ENCODE results near the gene LRRC3B.

Gene LRRC3B

GRCh38 chr3:26624209-26624765 lies 1.7 kb downstream of the LRRC3B start:
- Histone ChIP-seq H3K4me1 (ENCODE audit: control insufficient read depth in 2 of 2, insufficient read depth in 1 of 2, low read depth in 1 of 2, low read length in 2 of 2) (peaks cover 7 to 10% of the 10 kb centered on the region in 2 donors), H3K27ac (replicated peaks; ENCODE audit: low read length) (no peak overlapping the region), H4K8ac (ENCODE audit: low read depth, low read length) (no peak overlapping the region), H2AFZ (ENCODE audit: low read length) (no peak overlapping the region), H4K91ac (ENCODE audit: low read depth, low read length, poor library complexity) (no peak overlapping the region), H2BK120ac (ENCODE audit: low read depth, low read length) (no peak overlapping the region), H3K9ac (ENCODE audit: low read depth, low read length, poor library complexity) (peak overlapping the region; percentile 78), H3K14ac (ENCODE audit: low read length) (peak overlapping the region; percentile 59), H3K4me3 (ENCODE audit: low read length in 2 of 2) (peak overlapping the region in 1 of 2 donors; percentile 79), H3K27me3 (ENCODE audit: control insufficient read depth in 3 of 3, insufficient read depth in 3 of 3, low read depth in 1 of 3, low read length in 3 of 3) (peaks cover 2 to 62% (median 24%) of the 10 kb centered on the region in 3 experiments), H2BK15ac (ENCODE audit: low read length) (peak overlapping the region; percentile 69), H3K9me3 (replicated peaks in 1 of 2; ENCODE audit: control insufficient read depth in 2 of 2, insufficient read depth in 1 of 2, low read depth in 1 of 2, low read length in 2 of 2) (no peaks in the 10 kb centered on the region), H3K23ac (ENCODE audit: low read depth, low read length, poor library complexity) (peak overlapping the region; percentile 44), H3K18ac (ENCODE audit: low read length) (peak overlapping the region; percentile 78), H3K4ac (ENCODE audit: low read length) (no peak overlapping the region), H2BK12ac (ENCODE audit: low read length) (no peak overlapping the region), H3K79me1 (ENCODE audit: low read depth, low read length) (no peaks in the 10 kb centered on the region), H2AK5ac (ENCODE audit: low read depth, low read length) (peak overlapping the region; percentile 15), H2BK5ac (ENCODE audit: low read length) (no peak overlapping the region), H3K4me2 (ENCODE audit: insufficient read depth, low read length, poor library complexity, severe bottlenecking) (peak overlapping the region; percentile 95), H3K36me3 (replicated peaks in 1 of 2; ENCODE audit: control insufficient read depth in 2 of 2, insufficient read depth in 2 of 2, low read length in 2 of 2) (no peaks in the 10 kb centered on the region)
- DNase-seq (ENCODE audit: low spot score), result no peak
- WGBS, 2 donors (ENCODE audit: extremely low coverage in 2 of 2, insufficient read length in 2 of 2, insufficient replicate concordance in 1 of 2), result no CpG with 5 or more reads among the region's 28 CpGs

- H3K9ac ChIP-seq (ENCODE audit: low read depth, low read length, poor library complexity), result no peak overlapping the region
- H3K79me1 ChIP-seq (ENCODE audit: low read depth, low read length), result no peaks in the 10 kb centered on the region
- H3K36me3 ChIP-seq (replicated peaks in 1 of 2; ENCODE audit: control insufficient read depth in 2 of 2, insufficient read depth in 2 of 2, low read length in 2 of 2), result no peaks in the 10 kb centered on the region
- no peak overlapping the region for H3K4me2 ChIP-seq (ENCODE audit: insufficient read depth, low read length, poor library complexity, severe bottlenecking)
- H2BK5ac ChIP-seq (ENCODE audit: low read length), result no peak overlapping the region
- H3K9me3 ChIP-seq (replicated peaks in 1 of 2; ENCODE audit: control insufficient read depth in 2 of 2, insufficient read depth in 1 of 2, low read depth in 1 of 2, low read length in 2 of 2), result no peaks in the 10 kb centered on the region
- no peak overlapping the region for H2BK120ac ChIP-seq (ENCODE audit: low read depth, low read length)
- no peak overlapping the region for H3K14ac ChIP-seq (ENCODE audit: low read length)
- H2BK15ac ChIP-seq (ENCODE audit: low read length), result no peak overlapping the region
- no peak overlapping the region for H3K27ac ChIP-seq (replicated peaks; ENCODE audit: low read length)
- H3K4me3 ChIP-seq (ENCODE audit: low read length in 2 of 2), result no peak overlapping the region
- no peak overlapping the region for H2AK5ac ChIP-seq (ENCODE audit: low read depth, low read length)
- no peak overlapping the region for H4K8ac ChIP-seq (ENCODE audit: low read depth, low read length)
- H3K23ac ChIP-seq (ENCODE audit: low read depth, low read length, poor library complexity), result no peak overlapping the region
- H3K18ac ChIP-seq (ENCODE audit: low read length), result no peak overlapping the region
- H3K27me3 ChIP-seq (ENCODE audit: control insufficient read depth in 3 of 3, insufficient read depth in 3 of 3, low read depth in 1 of 3, low read length in 3 of 3), result peaks cover 2 to 61% (median 24%) of the 10 kb centered on the region in 3 experiments
- no peak overlapping the region for H2BK12ac ChIP-seq (ENCODE audit: low read length)
- H4K91ac ChIP-seq (ENCODE audit: low read depth, low read length, poor library complexity), result no peak overlapping the region
- peaks cover 7 to 10% of the 10 kb centered on the region in 2 donors for H3K4me1 ChIP-seq (ENCODE audit: control insufficient read depth in 2 of 2, insufficient read depth in 1 of 2, low read depth in 1 of 2, low read length in 2 of 2)
- WGBS, 2 donors (ENCODE audit: extremely low coverage in 2 of 2, insufficient read length in 2 of 2, insufficient replicate concordance in 1 of 2), result no CpG with 5 or more reads among the region's 13 CpGs
- DNase-seq (ENCODE audit: low spot score), result no peak
- no peak overlapping the region for H2AFZ ChIP-seq (ENCODE audit: low read length)
- no peak overlapping the region for H3K4ac ChIP-seq (ENCODE audit: low read length)
Measured at GRCh38 chr3:26625187-26625586, 2.6 kb downstream of the LRRC3B start.

GRCh38 chr3:26627080-26627479 lies 4.5 kb downstream of the LRRC3B start:
- Histone ChIP-seq H3K23ac (ENCODE audit: low read depth, low read length, poor library complexity) (no peak overlapping the region), H3K9me3 (replicated peaks in 1 of 2; ENCODE audit: control insufficient read depth in 2 of 2, insufficient read depth in 1 of 2, low read depth in 1 of 2, low read length in 2 of 2) (no peaks in the 10 kb centered on the region), H3K36me3 (replicated peaks in 1 of 2; ENCODE audit: control insufficient read depth in 2 of 2, insufficient read depth in 2 of 2, low read length in 2 of 2) (no peaks in the 10 kb centered on the region), H3K27ac (replicated peaks; ENCODE audit: low read length) (no peak overlapping the region), H3K4ac (ENCODE audit: low read length) (no peak overlapping the region), H2AFZ (ENCODE audit: low read length) (no peak overlapping the region), H2AK5ac (ENCODE audit: low read depth, low read length) (no peak overlapping the region), H3K4me3 (ENCODE audit: low read length in 2 of 2) (no peak overlapping the region), H3K27me3 (ENCODE audit: control insufficient read depth in 3 of 3, insufficient read depth in 3 of 3, low read depth in 1 of 3, low read length in 3 of 3) (peaks cover 2 to 43% (median 21%) of the 10 kb centered on the region in 3 experiments), H3K9ac (ENCODE audit: low read depth, low read length, poor library complexity) (no peak overlapping the region), H4K91ac (ENCODE audit: low read depth, low read length, poor library complexity) (no peak overlapping the region), H3K14ac (ENCODE audit: low read length) (no peak overlapping the region), H3K4me2 (ENCODE audit: insufficient read depth, low read length, poor library complexity, severe bottlenecking) (no peak overlapping the region), H2BK5ac (ENCODE audit: low read length) (no peak overlapping the region), H3K18ac (ENCODE audit: low read length) (no peak overlapping the region), H2BK12ac (ENCODE audit: low read length) (no peak overlapping the region), H3K79me1 (ENCODE audit: low read depth, low read length) (no peaks in the 10 kb centered on the region), H4K8ac (ENCODE audit: low read depth, low read length) (no peak overlapping the region), H3K4me1 (ENCODE audit: control insufficient read depth in 2 of 2, insufficient read depth in 1 of 2, low read depth in 1 of 2, low read length in 2 of 2) (peaks cover 6 to 8% of the 10 kb centered on the region in 2 donors), H2BK120ac (ENCODE audit: low read depth, low read length) (no peak overlapping the region), H2BK15ac (ENCODE audit: low read length) (no peak overlapping the region)
- WGBS, 2 donors (ENCODE audit: extremely low coverage in 2 of 2, insufficient read length in 2 of 2, insufficient replicate concordance in 1 of 2), result no CpG with 5 or more reads among the region's 4 CpGs
- DNase-seq (ENCODE audit: low spot score), result no peak

- H4K91ac ChIP-seq (ENCODE audit: low read depth, low read length, poor library complexity), result no peak overlapping the region
- no peak overlapping the region for H2BK120ac ChIP-seq (ENCODE audit: low read depth, low read length)
- no peak overlapping the region for H3K14ac ChIP-seq (ENCODE audit: low read length)
- no peak overlapping the region for H3K18ac ChIP-seq (ENCODE audit: low read length)
- H3K9ac ChIP-seq (ENCODE audit: low read depth, low read length, poor library complexity), result no peak overlapping the region
- H2BK12ac ChIP-seq (ENCODE audit: low read length), result no peak overlapping the region
- no peak overlapping the region for H3K4me2 ChIP-seq (ENCODE audit: insufficient read depth, low read length, poor library complexity, severe bottlenecking)
- no peaks in the 10 kb centered on the region for H3K36me3 ChIP-seq (replicated peaks in 1 of 2; ENCODE audit: control insufficient read depth in 2 of 2, insufficient read depth in 2 of 2, low read length in 2 of 2)
- H3K27ac ChIP-seq (replicated peaks; ENCODE audit: low read length), result no peak overlapping the region
- H4K8ac ChIP-seq (ENCODE audit: low read depth, low read length), result no peak overlapping the region
- H3K4me3 ChIP-seq (ENCODE audit: low read length in 2 of 2), result no peak overlapping the region
- no peaks in the 10 kb centered on the region for H3K9me3 ChIP-seq (replicated peaks in 1 of 2; ENCODE audit: control insufficient read depth in 2 of 2, insufficient read depth in 1 of 2, low read depth in 1 of 2, low read length in 2 of 2)
- H3K27me3 ChIP-seq (ENCODE audit: control insufficient read depth in 3 of 3, insufficient read depth in 3 of 3, low read depth in 1 of 3, low read length in 3 of 3), result peaks cover 2 to 25% (median 11%) of the 10 kb centered on the region in 3 experiments
- H2AK5ac ChIP-seq (ENCODE audit: low read depth, low read length), result no peak overlapping the region
- H2AFZ ChIP-seq (ENCODE audit: low read length), result no peak overlapping the region
- WGBS, 2 donors (ENCODE audit: extremely low coverage in 2 of 2, insufficient read length in 2 of 2, insufficient replicate concordance in 1 of 2), result no CpG with 5 or more reads among the region's 1 CpG
- peaks cover 0 to 6% of the 10 kb centered on the region in 2 donors for H3K4me1 ChIP-seq (ENCODE audit: control insufficient read depth in 2 of 2, insufficient read depth in 1 of 2, low read depth in 1 of 2, low read length in 2 of 2)
- H2BK15ac ChIP-seq (ENCODE audit: low read length), result no peak overlapping the region
- no peaks in the 10 kb centered on the region for H3K79me1 ChIP-seq (ENCODE audit: low read depth, low read length)
- H3K23ac ChIP-seq (ENCODE audit: low read depth, low read length, poor library complexity), result no peak overlapping the region
- no peak for DNase-seq (ENCODE audit: low spot score)
- no peak overlapping the region for H3K4ac ChIP-seq (ENCODE audit: low read length)
- no peak overlapping the region for H2BK5ac ChIP-seq (ENCODE audit: low read length)
Measured at GRCh38 chr3:26628915-26629314, 6.3 kb downstream of the LRRC3B start.
